Osteocyte (in vitro differentiated cells): ENCODE results near the gene MYL6. TPM values are rescaled to one million over a fixed set of nuclear protein-coding genes. Genes with fewer than 3 reads are reported as not detected.

Experiments used
- DNase-seq: peaks from one replicate; pipeline ENCODE4 v3.0.0; 2021; ENCODE audit warnings: mixed read lengths; ENCODE audit not compliant: unreplicated experiment; ENCODE audit errors: extremely low spot score
- H3K27ac Mint-ChIP-seq: one replicate; pipeline ENCODE4 v1.8.0; 2021; ENCODE audit warnings: mild to moderate bottlenecking, mixed read lengths; ENCODE audit not compliant: unreplicated experiment
- H3K27me3 Mint-ChIP-seq: one replicate; pipeline ENCODE4 v1.8.0; 2021; ENCODE audit warnings: mixed read lengths; ENCODE audit not compliant: unreplicated experiment
- H3K36me3 Mint-ChIP-seq: one replicate; pipeline ENCODE4 v1.8.0; 2021; ENCODE audit warnings: mixed read lengths; ENCODE audit not compliant: unreplicated experiment
- H3K4me1 Mint-ChIP-seq: one replicate; pipeline ENCODE4 v1.8.0; 2021; ENCODE audit warnings: mixed read lengths; ENCODE audit not compliant: unreplicated experiment
- H3K4me3 Mint-ChIP-seq: one replicate; pipeline ENCODE4 v1.8.0; 2021; ENCODE audit warnings: mild to moderate bottlenecking, moderate library complexity, mixed read lengths; ENCODE audit not compliant: unreplicated experiment
- H3K9me3 Mint-ChIP-seq: one replicate; pipeline ENCODE4 v1.8.0; 2021; ENCODE audit warnings: mixed read lengths; ENCODE audit not compliant: unreplicated experiment
- total RNA-seq: library from RNA; stranded (reverse); gene quantifications from 2 replicates; pipeline ENCODE4 v1.2.1, GENCODE V29; 2021
- TF ChIP-seq, protein P1 (sequence below): fragments of 200-600 bp; sonication (generic); IDR thresholded peaks from 2 replicates; pipeline ENCODE4 v1.5.0; 2021; ENCODE audit warnings: antibody characterized with exemption, mild to moderate bottlenecking, moderate library complexity

Gene MYL6
- total RNA-seq, 1 donor from 2014 or later = 1,549 TPM

DNA sequence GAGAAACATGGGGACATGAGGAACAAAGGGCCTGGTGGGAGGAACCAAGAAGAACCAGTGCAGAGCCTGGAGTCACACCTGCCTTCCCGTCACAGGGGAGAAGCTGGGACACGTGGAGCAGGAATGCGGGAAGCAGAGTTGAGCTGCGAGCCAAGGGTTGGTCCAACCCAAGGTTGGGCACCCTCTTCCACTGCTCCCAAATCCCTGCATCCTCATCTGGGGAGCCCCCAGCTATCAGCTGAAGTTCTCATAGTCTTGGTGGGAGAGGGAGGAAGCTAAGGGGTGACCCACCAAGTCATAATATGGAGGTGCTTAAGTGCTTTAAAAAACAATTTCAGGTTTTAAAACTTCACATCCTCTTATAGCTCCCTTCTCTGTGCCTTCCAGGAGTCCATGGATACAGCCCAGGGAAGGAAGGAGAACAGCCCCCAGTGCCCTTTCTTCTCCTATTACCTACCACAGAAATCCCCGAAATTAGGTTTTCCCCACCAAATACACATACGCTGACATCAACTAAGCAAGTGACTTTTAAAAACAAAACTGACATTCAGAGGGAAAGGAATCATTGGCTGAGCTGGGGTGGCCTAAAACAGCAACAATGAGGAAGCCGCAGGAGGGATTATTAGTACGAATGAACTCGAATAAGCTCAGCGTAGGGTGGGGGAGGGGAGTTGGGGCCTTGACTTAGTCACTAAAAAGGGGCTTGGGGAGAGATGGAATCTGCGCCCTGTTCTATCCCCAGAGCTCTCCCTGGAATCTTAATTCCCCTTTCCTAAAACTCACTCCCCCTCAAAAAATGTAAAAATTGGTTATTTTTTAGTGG is 4.5 kb downstream of the MYL6 start:
- Mint-ChIP-seq H3K27ac (peak overlapping the region; percentile 23), H3K4me1 (peaks cover 39% of the 10 kb centered on the region), H3K36me3 (peaks cover 50% of the 10 kb centered on the region), H3K9me3 (no peaks in the 10 kb centered on the region), H3K4me3 (no peak overlapping the region), H3K27me3 (no peaks in the 10 kb centered on the region)
- no peak for DNase-seq
- TF ChIP-seq, protein P1, sequence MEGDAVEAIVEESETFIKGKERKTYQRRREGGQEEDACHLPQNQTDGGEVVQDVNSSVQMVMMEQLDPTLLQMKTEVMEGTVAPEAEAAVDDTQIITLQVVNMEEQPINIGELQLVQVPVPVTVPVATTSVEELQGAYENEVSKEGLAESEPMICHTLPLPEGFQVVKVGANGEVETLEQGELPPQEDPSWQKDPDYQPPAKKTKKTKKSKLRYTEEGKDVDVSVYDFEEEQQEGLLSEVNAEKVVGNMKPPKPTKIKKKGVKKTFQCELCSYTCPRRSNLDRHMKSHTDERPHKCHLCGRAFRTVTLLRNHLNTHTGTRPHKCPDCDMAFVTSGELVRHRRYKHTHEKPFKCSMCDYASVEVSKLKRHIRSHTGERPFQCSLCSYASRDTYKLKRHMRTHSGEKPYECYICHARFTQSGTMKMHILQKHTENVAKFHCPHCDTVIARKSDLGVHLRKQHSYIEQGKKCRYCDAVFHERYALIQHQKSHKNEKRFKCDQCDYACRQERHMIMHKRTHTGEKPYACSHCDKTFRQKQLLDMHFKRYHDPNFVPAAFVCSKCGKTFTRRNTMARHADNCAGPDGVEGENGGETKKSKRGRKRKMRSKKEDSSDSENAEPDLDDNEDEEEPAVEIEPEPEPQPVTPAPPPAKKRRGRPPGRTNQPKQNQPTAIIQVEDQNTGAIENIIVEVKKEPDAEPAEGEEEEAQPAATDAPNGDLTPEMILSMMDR = no peak

DNA sequence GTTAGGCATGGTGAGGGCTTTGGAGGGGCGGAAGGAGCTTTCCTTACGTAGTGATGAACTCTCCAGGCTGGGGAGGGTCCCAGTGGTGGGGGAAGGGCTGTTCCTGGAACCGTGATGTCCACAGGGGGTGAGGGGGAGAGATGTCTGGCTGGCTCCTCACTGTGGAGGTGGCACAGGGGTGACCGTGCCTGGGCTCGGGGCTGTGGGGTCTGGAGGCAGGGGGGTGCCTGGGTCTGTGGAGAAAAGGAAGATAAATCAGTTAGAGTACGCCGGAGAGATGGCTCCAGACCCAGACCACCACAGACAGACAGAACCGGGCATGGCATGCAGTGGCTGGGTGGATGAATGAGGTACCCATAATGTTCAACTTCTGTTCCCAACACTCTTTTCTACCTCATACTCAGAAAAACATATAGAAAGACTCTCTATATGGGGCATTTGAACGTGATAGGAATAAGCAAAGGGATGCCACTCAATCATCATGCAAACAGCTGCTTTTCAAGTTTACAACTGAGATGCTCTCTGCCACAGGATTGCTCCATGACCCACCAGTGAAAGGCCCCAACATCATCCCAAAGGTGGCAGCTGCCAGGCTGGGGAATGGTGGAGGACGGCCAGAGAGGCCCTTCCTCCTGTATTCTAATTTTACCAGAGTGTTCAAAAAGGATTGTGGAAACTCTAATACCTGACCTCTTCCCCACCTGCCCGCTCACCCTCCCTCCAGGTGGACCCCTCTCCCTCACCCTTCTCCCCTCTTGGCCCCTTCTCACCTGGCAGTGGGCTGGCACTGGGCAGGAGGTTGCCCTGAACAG is 5.6 kb downstream of the MYL6 start:
- no peak overlapping the region for H3K4me3 Mint-ChIP-seq
- TF ChIP-seq, protein P1 = no peak
- no peaks in the 10 kb centered on the region for H3K9me3 Mint-ChIP-seq
- peaks cover 48% of the 10 kb centered on the region for H3K36me3 Mint-ChIP-seq
- no peak for DNase-seq
- H3K27me3 Mint-ChIP-seq = no peaks in the 10 kb centered on the region
- H3K4me1 Mint-ChIP-seq = peaks cover 38% of the 10 kb centered on the region
- peak overlapping the region; percentile 45 for H3K27ac Mint-ChIP-seq

- TF ChIP-seq, protein P1 = no peak
- Mint-ChIP-seq H3K27me3 (no peaks in the 10 kb centered on the region), H3K9me3 (no peaks in the 10 kb centered on the region), H3K4me1 (peaks cover 34% of the 10 kb centered on the region), H3K4me3 (no peak overlapping the region), H3K27ac (peak overlapping the region; percentile 54), H3K36me3 (peaks cover 42% of the 10 kb centered on the region)
- DNase-seq = no peak
Measured at GRCh38 chr12:56164345-56164729, 6.2 kb downstream of the MYL6 start.

- H3K4me3 Mint-ChIP-seq = no peak overlapping the region
- H3K36me3 Mint-ChIP-seq = peaks cover 44% of the 10 kb centered on the region
Measured at GRCh38 chr12:56165369-56165768, 7.2 kb downstream of the MYL6 start.

More at GRCh38 chr12:56165369-56165768, 7.2 kb downstream of the MYL6 start:
- no peak for DNase-seq
- TF ChIP-seq, protein P1 = no peak
- no peaks in the 10 kb centered on the region for H3K27me3 Mint-ChIP-seq
- H3K27ac Mint-ChIP-seq = peak overlapping the region; percentile 14
- peaks cover 24% of the 10 kb centered on the region for H3K4me1 Mint-ChIP-seq
- H3K9me3 Mint-ChIP-seq = no peaks in the 10 kb centered on the region
